Coronary artery (tissue), 2 donors: ENCODE results near the gene PITPNM2.

Source experiments
- DNase-seq: peaks from one replicate; pipeline ENCODE4 v3.0.0-alpha.2; 2017; ENCODE audit warnings: low spot score
- H3K27ac ChIP-seq, 2 donors: fragments of 200-600 bp; sonication (generic); one replicate each; pipeline ENCODE4 v1.5.1; 2016 to 2019
- H3K4me3 ChIP-seq: fragments of 200-600 bp; sonication (generic); 2 replicates; pipeline ENCODE4 v1.5.1; 2016; ENCODE audit warnings: mild to moderate bottlenecking, moderate library complexity
- CTCF ChIP-seq: fragments of 200-600 bp; sonication (generic); IDR thresholded peaks from one replicate; pipeline ENCODE4 v1.5.1; 2019; ENCODE audit warnings: antibody characterized with exemption

The PITPNM2 gene

DNA sequence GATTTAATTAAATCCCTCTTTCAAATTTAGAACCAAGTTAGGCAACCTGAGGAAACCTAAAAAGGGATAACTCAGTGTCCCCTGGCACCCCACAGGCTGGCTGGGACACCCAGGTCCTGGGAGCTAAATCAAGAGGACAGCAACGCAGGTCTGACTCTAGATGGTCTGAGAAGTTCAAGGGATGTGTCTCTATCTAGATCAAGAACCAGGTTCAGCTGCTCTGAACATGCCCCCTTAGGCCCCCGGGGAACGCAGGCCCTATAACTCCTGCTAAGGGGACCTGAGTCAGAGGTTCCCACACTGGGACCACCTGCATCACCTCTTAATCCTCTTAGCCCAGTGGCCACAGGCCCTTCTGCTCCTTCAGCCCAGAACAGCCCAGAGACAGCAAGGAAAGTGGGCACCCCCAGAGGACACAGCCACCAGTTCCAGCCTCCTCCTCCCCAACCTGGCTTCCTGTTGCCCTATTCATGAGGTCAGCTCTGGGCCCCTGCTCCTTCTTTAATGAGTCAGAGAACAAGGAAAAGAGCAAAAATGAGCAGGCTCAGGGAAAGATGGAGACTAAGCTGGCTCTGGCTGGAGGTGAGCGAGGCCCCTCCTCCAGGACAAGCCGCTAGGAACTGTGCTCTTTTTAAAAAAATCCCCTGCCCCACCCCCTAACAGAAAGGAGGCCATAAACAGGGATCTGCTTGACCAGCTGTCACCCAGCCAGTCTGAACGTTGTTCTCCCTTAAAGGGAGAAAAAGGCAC is 10.8 kb downstream of the PITPNM2 start:
- Histone ChIP-seq H3K4me3 (no peak overlapping the region), H3K27ac (peak overlapping the region; percentile 52 to 70)
- no peak for TF ChIP-seq CTCF
- peak; percentile 26 for DNase-seq

DNA sequence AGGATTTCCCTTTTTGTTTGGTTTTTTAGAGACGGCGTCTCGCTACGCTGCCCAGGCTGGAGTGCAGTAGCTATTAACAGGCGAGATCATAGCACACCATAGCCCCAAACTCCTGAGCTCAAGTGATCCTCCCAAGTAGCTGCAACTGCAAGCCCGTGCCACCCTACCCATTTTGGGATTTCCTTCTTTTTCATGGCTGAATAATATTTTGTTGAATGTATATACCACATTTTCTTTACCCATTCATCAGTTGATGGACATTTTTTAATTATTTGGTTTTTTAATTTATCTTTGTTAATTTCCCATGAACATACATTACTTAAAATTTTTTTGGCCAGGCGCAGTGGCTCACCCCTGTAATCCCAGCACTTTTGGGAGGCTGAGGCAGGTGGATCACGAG is 15.2 kb downstream of the PITPNM2 start:
- TF ChIP-seq CTCF = no peak
- Histone ChIP-seq H3K4me3 (no peak overlapping the region), H3K27ac (no peak overlapping the region)
- no peak for DNase-seq

DNA sequence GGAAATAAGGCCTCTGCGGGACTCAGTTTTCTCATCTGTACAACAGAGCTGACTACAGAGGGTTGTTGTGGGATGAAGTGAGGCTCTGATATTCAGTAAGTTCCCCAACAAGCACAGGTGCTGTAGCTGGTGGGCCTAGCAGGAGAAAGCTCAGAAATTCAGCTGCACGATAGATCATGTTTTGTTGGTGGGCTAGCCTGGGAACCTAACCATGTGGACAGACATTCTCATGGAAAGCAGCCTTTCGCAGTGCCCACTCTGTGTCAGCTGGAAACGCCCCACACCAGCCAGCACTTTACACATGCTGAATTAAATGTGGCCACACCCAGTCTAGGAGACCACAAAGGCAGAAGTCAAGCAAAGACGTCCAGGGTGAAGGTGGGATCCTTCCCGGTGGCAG is 16.1 kb downstream of the PITPNM2 start:
- Histone ChIP-seq H3K27ac (no peak overlapping the region), H3K4me3 (no peak overlapping the region)
- no peak for TF ChIP-seq CTCF
- no peak for DNase-seq

- TF ChIP-seq CTCF = no peak
- Histone ChIP-seq H3K27ac (no peak overlapping the region), H3K4me3 (no peak overlapping the region)
- DNase-seq = no peak
These were observed 16.6 kb downstream of the PITPNM2 start for GRCh38 chr12:123134271-123134671.

DNA sequence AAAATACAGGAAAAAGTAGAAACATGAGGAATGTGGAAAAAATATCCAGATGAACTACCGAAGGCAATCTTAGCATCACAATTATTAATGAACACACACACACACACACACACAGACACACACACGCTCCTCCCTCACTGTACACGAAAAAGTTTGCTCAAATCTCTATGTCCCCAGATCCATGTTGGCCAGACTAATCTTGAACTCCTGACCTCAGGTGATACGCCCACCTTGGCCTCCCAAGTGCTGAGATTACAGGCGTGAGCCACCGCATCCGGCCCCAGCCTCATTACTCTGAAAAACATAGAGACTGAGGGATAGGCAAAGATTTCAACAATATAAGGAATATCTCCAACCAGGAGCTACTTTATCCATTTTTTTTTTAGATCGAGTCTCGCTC is 17.2 kb downstream of the PITPNM2 start:
- no peak for TF ChIP-seq CTCF
- no peak for DNase-seq
- H3K27ac ChIP-seq = no peak overlapping the region
- H3K4me3 ChIP-seq = no peak overlapping the region

DNA sequence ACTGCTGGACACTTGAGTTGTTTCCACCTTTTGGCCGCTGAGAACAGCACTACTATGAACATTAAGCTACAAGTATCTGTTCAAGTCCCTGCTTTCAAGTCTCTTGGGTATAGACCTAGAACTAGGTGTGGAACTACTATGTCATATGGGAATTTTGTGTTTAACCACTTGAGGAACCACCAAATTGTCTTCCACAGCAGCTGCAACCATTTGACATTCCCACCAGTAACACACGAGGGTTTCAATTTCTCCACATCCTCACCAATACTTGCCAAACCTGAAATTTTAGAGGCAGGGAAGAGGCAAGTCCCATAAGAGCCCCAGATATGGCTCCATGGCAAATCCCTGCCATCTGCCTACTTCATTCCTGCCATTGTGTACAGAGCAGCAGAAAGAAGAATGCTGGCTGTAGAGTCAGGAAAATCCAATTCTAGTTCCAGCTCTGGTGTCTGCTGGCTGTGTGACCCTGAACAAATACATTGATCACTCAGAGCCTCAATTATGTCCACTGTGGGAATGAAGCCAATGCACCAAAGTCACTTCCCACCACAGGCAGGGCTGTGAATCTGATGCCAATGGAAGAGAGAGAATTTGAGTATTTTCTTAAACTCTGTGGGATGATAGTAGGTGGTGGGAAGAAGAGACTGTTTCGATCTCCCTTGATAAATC is 17.8 kb downstream of the PITPNM2 start:
- no peak for TF ChIP-seq CTCF
- H3K27ac ChIP-seq = no peak overlapping the region
- no peak for DNase-seq
- no peak overlapping the region for H3K4me3 ChIP-seq

DNA sequence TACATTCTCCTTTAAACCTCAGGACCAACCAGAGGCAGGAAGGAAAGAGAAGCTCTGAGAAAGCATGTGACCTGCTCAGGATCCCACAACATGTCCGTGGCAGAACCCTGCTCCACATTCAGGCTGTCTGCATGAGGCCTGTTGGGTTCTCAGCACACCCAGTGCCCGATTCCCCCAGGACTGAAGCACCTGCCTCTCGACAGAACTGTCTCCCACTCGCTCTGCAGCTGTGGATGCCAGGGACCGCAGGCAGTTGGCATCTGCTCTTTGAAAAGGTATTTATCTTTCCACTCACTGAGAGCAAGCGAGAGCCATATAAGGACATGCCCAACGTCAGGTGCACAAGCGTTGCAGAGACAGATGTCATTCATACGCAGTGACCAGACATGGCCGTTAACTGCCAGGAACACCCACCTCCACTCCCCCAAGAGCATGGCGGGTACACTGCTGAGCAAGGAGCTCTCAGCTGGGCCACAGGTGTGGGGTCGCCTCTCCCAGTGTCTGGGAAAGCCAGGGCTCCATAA is 18.9 kb downstream of the PITPNM2 start:
- Histone ChIP-seq H3K27ac (no peak overlapping the region), H3K4me3 (no peak overlapping the region)
- no peak for DNase-seq
- no peak for TF ChIP-seq CTCF
